Neural cell (in vitro differentiated cells): ENCODE data around the gene TMEM61. TPM values are rescaled to one million over a fixed set of nuclear protein-coding genes. Genes with fewer than 3 reads are reported as not detected.

ENCODE experiments used
- H2AFZ ChIP-seq: fragments of 200-600, 300-800 bp; sonication (generic), shearing (Covaris generic); 2 replicates; pipeline ENCODE4 v1.6.0; 2014; ENCODE audit warnings: low read depth, mild to moderate bottlenecking, antibody characterized with exemption, low read length, moderate library complexity
- H3F3A ChIP-seq: fragments of 200-600 bp; shearing (Covaris generic); 2 replicates; pipeline ENCODE4 v1.6.1; 2016; ENCODE audit warnings: mild to moderate bottlenecking, moderate library complexity, mixed read lengths, antibody characterized with exemption, low read length; ENCODE audit not compliant: insufficient read depth, poor library complexity, severe bottlenecking
- H3K27ac ChIP-seq: fragments of 200-600, 300-800 bp; sonication (generic), shearing (Covaris generic); 2 replicates; pipeline ENCODE4 v1.5.1; 2014; ENCODE audit warnings: mild to moderate bottlenecking, low read length, moderate library complexity
- H3K27me3 ChIP-seq: fragments of 300-800, 200-600 bp; sonication (generic), shearing (Covaris generic); 2 replicates; pipeline ENCODE4 v1.6.0; 2014; ENCODE audit warnings: mild to moderate bottlenecking, low read depth, low read length, moderate library complexity; ENCODE audit not compliant: insufficient read depth
- H3K36me3 ChIP-seq: fragments of 300-800, 200-600 bp; sonication (generic), shearing (Covaris generic); 2 replicates; pipeline ENCODE4 v1.5.1; 2014; ENCODE audit warnings: mild to moderate bottlenecking, antibody characterized with exemption, low read length, moderate library complexity; ENCODE audit not compliant: insufficient read depth
- H3K4me2 ChIP-seq: fragments of 300-800, 200-600 bp; sonication (generic), shearing (Covaris generic); 2 replicates; pipeline ENCODE4 v1.6.0; 2014; ENCODE audit warnings: mild to moderate bottlenecking, low read length
- H3K4me3 ChIP-seq: fragments of 300-800, 200-600 bp; sonication (generic), shearing (Covaris generic); 2 replicates; pipeline ENCODE4 v1.5.1; 2014; ENCODE audit warnings: mild to moderate bottlenecking, low read length, moderate library complexity
- H3K79me2 ChIP-seq: fragments of 200-600 bp; shearing (Covaris generic); replicated peaks from 2 replicates; pipeline ENCODE4 v1.6.0; 2014; ENCODE audit warnings: mild to moderate bottlenecking, low read length, moderate library complexity; ENCODE audit not compliant: insufficient read depth
- H3K9ac ChIP-seq: fragments of 300-800, 200-600 bp; sonication (generic), shearing (Covaris generic); 2 replicates; pipeline ENCODE4 v1.6.1; 2016; ENCODE audit warnings: mild to moderate bottlenecking, low read length, mixed read lengths
- H3K9me2 ChIP-seq: fragments of 200-600 bp; shearing (Covaris generic); 2 replicates; pipeline ENCODE4 v1.6.1; 2016; ENCODE audit warnings: mild to moderate bottlenecking, low read length, mixed read lengths; ENCODE audit not compliant: insufficient read depth
- H3K9me3 ChIP-seq: fragments of 200-600, 300-800 bp; sonication (generic), shearing (Covaris generic); 2 replicates; pipeline ENCODE4 v1.6.1; 2016; ENCODE audit warnings: mild to moderate bottlenecking, mixed run types, low read length, moderate library complexity, mixed read lengths
- H4K20me1 ChIP-seq: fragments of 200-600 bp; shearing (Covaris generic); 2 replicates; pipeline ENCODE4 v1.6.1; 2016; ENCODE audit warnings: mild to moderate bottlenecking, mixed run types; ENCODE audit not compliant: insufficient read depth
- CTCF ChIP-seq: fragments of 450-650 bp; IDR thresholded peaks from 2 replicates; pipeline ENCODE4 v1.5.1; 2014; ENCODE audit warnings: antibody characterized with exemption, mild to moderate bottlenecking, moderate library complexity; ENCODE audit not compliant: poor library complexity, severe bottlenecking
- EP300 ChIP-seq: fragments of 450-650 bp; conservative IDR thresholded peaks from 2 replicates; pipeline ENCODE4 v1.6.1; 2014; ENCODE audit warnings: antibody characterized with exemption, mild to moderate bottlenecking, moderate library complexity; ENCODE audit not compliant: poor library complexity, severe bottlenecking
- EZH2 ChIP-seq: fragments of 200-600, 300-800 bp; shearing (Covaris generic), sonication (generic); IDR thresholded peaks from 2 replicates; pipeline ENCODE4 v1.6.1; 2014; ENCODE audit warnings: antibody characterized with exemption, low read length, borderline replicate concordance, mild to moderate bottlenecking; ENCODE audit not compliant: insufficient read depth, poor library complexity, severe bottlenecking
- MXI1 ChIP-seq: fragments of 450-650 bp; conservative IDR thresholded peaks from 2 replicates; pipeline ENCODE4 v1.6.1; 2014; ENCODE audit warnings: antibody characterized with exemption, mild to moderate bottlenecking; ENCODE audit not compliant: poor library complexity, severe bottlenecking
- POLR2AphosphoS5 ChIP-seq: IDR thresholded peaks from 2 replicates; pipeline ENCODE4 v1.6.1; 2012
- RAD21 ChIP-seq: fragments of 450-650 bp; conservative IDR thresholded peaks from 2 replicates; pipeline ENCODE4 v1.6.1; 2014; ENCODE audit warnings: antibody characterized with exemption, mild to moderate bottlenecking, moderate library complexity
- REST ChIP-seq: IDR thresholded peaks from 2 replicates; pipeline ENCODE4 v1.6.1; 2012; ENCODE audit warnings: borderline replicate concordance
- SMC3 ChIP-seq: fragments of 450-650 bp; conservative IDR thresholded peaks from 2 replicates; pipeline ENCODE4 v1.6.1; 2014; ENCODE audit warnings: antibody characterized with exemption, mild to moderate bottlenecking, moderate library complexity; ENCODE audit not compliant: poor library complexity
- TAF1 ChIP-seq: IDR thresholded peaks from 2 replicates; pipeline ENCODE4 v1.6.1; 2012; ENCODE audit warnings: low read depth
- polyA plus RNA-seq: library from polyadenylated mRNA; depleted of rRNA; stranded (reverse); fragments of >200 nt; gene quantifications from 2 replicates; pipeline ENCODE4 v1.2.3, GENCODE V29; 2014

Gene TMEM61
- polyA plus RNA-seq, 1 donor from 2014 or later = not detected

- no peak for TF ChIP-seq RAD21
- no peak for TF ChIP-seq REST
- TF ChIP-seq EP300 = no peak
- TF ChIP-seq SMC3 = no peak
- no peak for TF ChIP-seq CTCF
- no peak for TF ChIP-seq TAF1
- TF ChIP-seq EZH2 = no peak
- TF ChIP-seq MXI1 = no peak
- no peak for TF ChIP-seq POLR2AphosphoS5
- H3K9me2 ChIP-seq = no peaks in the 10 kb centered on the region
- H3K36me3 ChIP-seq = no peaks in the 10 kb centered on the region
- H3K27ac ChIP-seq = no peak overlapping the region
- H4K20me1 ChIP-seq = no peaks in the 10 kb centered on the region
- H3K4me3 ChIP-seq = no peak overlapping the region
- H3K9ac ChIP-seq = no peak overlapping the region
- no peaks in the 10 kb centered on the region for H3K79me2 ChIP-seq
- no peaks in the 10 kb centered on the region for H3F3A ChIP-seq
- H2AFZ ChIP-seq = no peak overlapping the region
- H3K4me2 ChIP-seq = no peak overlapping the region
- no peaks in the 10 kb centered on the region for H3K9me3 ChIP-seq
- H3K27me3 ChIP-seq = peaks cover 31% of the 10 kb centered on the region
Measured at GRCh38 chr1:54981466-54981865, 1.0 kb downstream of the TMEM61 start.

GRCh38 chr1:54982739-54983138 is 2.3 kb downstream of the TMEM61 start:
- H2AFZ ChIP-seq = no peak overlapping the region
- H3K36me3 ChIP-seq = no peaks in the 10 kb centered on the region
- H3K27ac ChIP-seq = no peak overlapping the region
- H3K4me3 ChIP-seq = no peak overlapping the region
- no peak overlapping the region for H3K9ac ChIP-seq
- H3F3A ChIP-seq = no peaks in the 10 kb centered on the region
- no peak overlapping the region for H3K4me2 ChIP-seq
- no peaks in the 10 kb centered on the region for H3K79me2 ChIP-seq
- no peaks in the 10 kb centered on the region for H3K9me3 ChIP-seq
- no peak for TF ChIP-seq MXI1
- no peaks in the 10 kb centered on the region for H4K20me1 ChIP-seq
- peaks cover 31% of the 10 kb centered on the region for H3K27me3 ChIP-seq
- H3K9me2 ChIP-seq = no peaks in the 10 kb centered on the region
